ENCODE data around the gene UBE2E1.
"Not testable (repeated sequence)": the region's sequence is repeated elsewhere in the genome, so short reads cannot be mapped to it uniquely, and the experiment has no call there.

UBE2E1 gene

GRCh38 chr3:23886311-23886710, 80.6 kb downstream of the UBE2E1 start:
- DNase-seq: no peak

GRCh38 chr3:23888617-23889228, 83.0 kb downstream of the UBE2E1 start:
- no peak for DNase-seq

GRCh38 chr3:23889386-23889785, 83.6 kb downstream of the UBE2E1 start:
- no peak for DNase-seq

- DNase-seq: no peak
Observed at GRCh38 chr3:23889950-23890349, 84.2 kb downstream of the UBE2E1 start.

GRCh38 chr3:23894254-23895061, 88.7 kb downstream of the UBE2E1 start:
- no peak for DNase-seq

- no peak for DNase-seq
Observed at GRCh38 chr3:23895181-23895580, 89.4 kb downstream of the UBE2E1 start.

- DNase-seq: no peak
Observed at GRCh38 chr3:23900744-23901143, 95.0 kb downstream of the UBE2E1 start.

- DNase-seq: no peak
Observed at GRCh38 chr3:23904545-23904944, 98.8 kb downstream of the UBE2E1 start.

GRCh38 chr3:23909341-23909740, 103.6 kb downstream of the UBE2E1 start:
- no peak for DNase-seq

- DNase-seq: no peak
Observed at GRCh38 chr3:23911397-23911796, 105.6 kb downstream of the UBE2E1 start.

- not testable (repeated sequence) for DNase-seq
Observed at GRCh38 chr3:23912335-23912734, 106.6 kb downstream of the UBE2E1 start.

GRCh38 chr3:23913182-23913581, 107.4 kb downstream of the UBE2E1 start:
- DNase-seq: no peak

GRCh38 chr3:23913873-23914743, 108.4 kb downstream of the UBE2E1 start:
- DNase-seq: no peak

- DNase-seq: no peak
Observed at GRCh38 chr3:23915537-23916108, 109.9 kb downstream of the UBE2E1 start.

- DNase-seq: no peak
Observed at GRCh38 chr3:23916152-23916885, 110.6 kb downstream of the UBE2E1 start.

- peak; percentile 97 for DNase-seq
Observed at GRCh38 chr3:23916886-23917678, 111.3 kb downstream of the UBE2E1 start, which contains the start of the genes NKIRAS1 and RPL15. TSS of gene NKIRAS1 (minus strand) at chr3:23916990. CDS start at chr3:23910904, 6,086 bp downstream. TSS of gene RPL15 (plus strand) at chr3:23917132. CDS start at chr3:23917860, 728 bp downstream.

GRCh38 chr3:23917679-23918303, 112.0 kb downstream of the UBE2E1 start:
- not testable (repeated sequence) for DNase-seq

GRCh38 chr3:23918331-23918730, 112.6 kb downstream of the UBE2E1 start:
- not testable (repeated sequence) for DNase-seq

GRCh38 chr3:23919628-23920027, 113.9 kb downstream of the UBE2E1 start:
- DNase-seq: no peak

GRCh38 chr3:23920151-23920655, 114.4 kb downstream of the UBE2E1 start:
- DNase-seq: no peak
